Smooth muscle cell (in vitro differentiated cells): Measurements from ENCODE around the gene ROBO1. TPM values are rescaled to one million over a fixed set of nuclear protein-coding genes. Genes with fewer than 3 reads are reported as not detected.
A peak's percentile ranks its signal among the peaks of the same experiment; 100 is the strongest.
"Not testable (repeated sequence)": the region's sequence is repeated elsewhere in the genome, so short reads cannot be mapped to it uniquely, and the experiment has no call there.

ENCODE experiments used
- DNase-seq: peaks from one replicate; lab custom pipeline; 2025; ENCODE audit not compliant: unreplicated experiment; lab: John Stamatoyannopoulos, UW
- H2AFZ ChIP-seq: fragments of 200-600 bp; sonication (generic); 2 replicates; pipeline ENCODE4 v1.6.0; 2016; ENCODE audit warnings: antibody characterized with exemption, low read depth, mild to moderate bottlenecking
- H3F3A ChIP-seq: fragments of 200-600 bp; sonication (generic); 2 replicates; pipeline ENCODE4 v1.6.0; 2017; ENCODE audit warnings: antibody characterized with exemption, low read depth
- H3K27ac ChIP-seq: fragments of 200-600 bp; sonication (generic); 2 replicates; pipeline ENCODE4 v1.5.1; 2016; ENCODE audit warnings: low read depth, mild to moderate bottlenecking
- H3K27me3 ChIP-seq: fragments of 200-600 bp; sonication (generic); 2 replicates; pipeline ENCODE4 v1.6.1; 2016; ENCODE audit warnings: low read depth, mild to moderate bottlenecking
- H3K36me3 ChIP-seq: fragments of 200-600 bp; sonication (generic); 2 replicates; pipeline ENCODE4 v1.5.1; 2016; ENCODE audit warnings: low read depth
- H3K4me1 ChIP-seq: fragments of 200-600 bp; sonication (generic); 2 replicates; pipeline ENCODE4 v1.5.1; 2016; ENCODE audit warnings: low read depth
- H3K4me2 ChIP-seq: fragments of 200-600 bp; sonication (generic); 2 replicates; pipeline ENCODE4 v1.6.0; 2016; ENCODE audit warnings: mild to moderate bottlenecking
- H3K4me3 ChIP-seq: fragments of 200-600 bp; sonication (generic); 2 replicates; pipeline ENCODE4 v1.5.1; 2016; ENCODE audit warnings: mild to moderate bottlenecking
- H3K79me2 ChIP-seq: fragments of 200-600 bp; sonication (generic); 2 replicates; pipeline ENCODE4 v1.6.0; 2016; ENCODE audit warnings: low read depth, mild to moderate bottlenecking
- H3K9ac ChIP-seq: fragments of 200-600 bp; sonication (generic); 2 replicates; pipeline ENCODE4 v1.6.0; 2016; ENCODE audit warnings: low read depth
- H3K9me3 ChIP-seq: fragments of 200-600 bp; sonication (generic); replicated peaks from 2 replicates; pipeline ENCODE4 v1.5.1; 2016; ENCODE audit warnings: low read depth
- H4K20me1 ChIP-seq: fragments of 200-600 bp; sonication (generic); 2 replicates; pipeline ENCODE4 v1.6.0; 2016; ENCODE audit warnings: low read depth
- CTCF ChIP-seq: fragments of 200-600 bp; sonication (generic); IDR thresholded peaks from 2 replicates; pipeline ENCODE4 v1.5.1; 2017; ENCODE audit warnings: borderline replicate concordance, mild to moderate bottlenecking, antibody characterized with exemption; ENCODE audit not compliant: insufficient read depth, poor library complexity, severe bottlenecking
- WGBS: methylation state at CpG from one replicate; pipeline ENCODE4 v1.1.7; 2016; ENCODE audit warnings: low lambda C conversion rate; 5-methylcytosine and 5-hydroxymethylcytosine counted together
- polyA plus RNA-seq: library from polyadenylated mRNA; unstranded; fragments of >200 nt; fragmentation: Nextera tagmentation; extraction: Ambion mirVana; gene quantifications from 2 replicates; pipeline ENCODE4 v1.2.1, GENCODE V29; 2016
- total RNA-seq: library from RNA; depleted of rRNA; stranded (reverse); fragments of >200 nt; gene quantifications from 2 replicates; pipeline ENCODE4 v1.2.3, GENCODE V29; 2014

Gene ROBO1
- total and polyA plus RNA-seq, 2 experiments from 2014 or later, result 30.5 to 79.5 TPM

DNA sequence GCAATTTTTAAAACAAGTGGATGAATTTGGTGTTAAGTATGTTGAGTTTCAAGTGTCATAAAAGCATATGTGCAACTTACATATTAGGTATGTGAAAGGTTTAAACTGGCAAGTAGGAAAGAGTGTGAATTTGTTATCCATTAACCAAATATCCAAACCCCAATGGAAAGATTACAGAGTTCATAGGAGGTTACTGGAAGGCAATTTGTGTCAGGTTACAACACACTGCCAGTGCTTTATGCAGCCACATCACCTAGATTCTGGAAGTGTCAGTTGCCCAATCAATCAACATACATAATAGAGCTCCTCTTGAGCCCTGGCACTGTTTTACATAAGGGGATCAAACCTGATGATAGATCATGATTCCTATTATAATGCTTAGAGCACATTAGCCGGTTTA is 261.0 kb downstream of the ROBO1 start:
- H3K4me1 ChIP-seq, result no peaks in the 10 kb centered on the region
- TF ChIP-seq CTCF, result no peak
- no peak overlapping the region for H3K4me3 ChIP-seq
- H3K27me3 ChIP-seq, result no peaks in the 10 kb centered on the region
- no peak overlapping the region for H3K27ac ChIP-seq
- no peak overlapping the region for H3K9ac ChIP-seq
- H3K36me3 ChIP-seq, result no peaks in the 10 kb centered on the region
- no peaks in the 10 kb centered on the region for H4K20me1 ChIP-seq
- H2AFZ ChIP-seq, result no peak overlapping the region
- H3F3A ChIP-seq, result no peaks in the 10 kb centered on the region
- no peak for DNase-seq
- H3K9me3 ChIP-seq, result no peaks in the 10 kb centered on the region
- H3K4me2 ChIP-seq, result no peak overlapping the region
- 96% methylated on average over 1 of the region's 1 CpG for WGBS
- H3K79me2 ChIP-seq, result no peaks in the 10 kb centered on the region

- H3K4me3 ChIP-seq, H2AFZ ChIP-seq, H3K79me2 ChIP-seq, H3K4me1 ChIP-seq, H3K9me3 ChIP-seq, H3K27me3 ChIP-seq, H3K27ac ChIP-seq, DNase-seq, H3K36me3 ChIP-seq, H3K4me2 ChIP-seq, H3F3A ChIP-seq, H3K9ac ChIP-seq, H4K20me1 ChIP-seq: not testable (repeated sequence)
- WGBS, result 97% methylated on average over 30 of the region's 39 CpGs
Measured at GRCh38 chr3:79502216-79502681, 265.5 kb downstream of the ROBO1 start.

- H3F3A ChIP-seq, result no peaks in the 10 kb centered on the region
- DNase-seq, result no peak
- peaks cover 6% of the 10 kb centered on the region for H3K27me3 ChIP-seq
- no peaks in the 10 kb centered on the region for H3K9me3 ChIP-seq
- H3K79me2 ChIP-seq, result no peaks in the 10 kb centered on the region
- no peak overlapping the region for H3K4me3 ChIP-seq
- WGBS, result 27% methylated on average over 7 of the region's 7 CpGs
- H4K20me1 ChIP-seq, result no peaks in the 10 kb centered on the region
- TF ChIP-seq CTCF, result peak; percentile 84
- H3K27ac ChIP-seq, result no peak overlapping the region
- H2AFZ ChIP-seq, result no peak overlapping the region
- no peak overlapping the region for H3K4me2 ChIP-seq
- H3K36me3 ChIP-seq, result no peaks in the 10 kb centered on the region
- H3K9ac ChIP-seq, result no peak overlapping the region
- H3K4me1 ChIP-seq, result no peaks in the 10 kb centered on the region
Measured at GRCh38 chr3:79497447-79498111, 270.2 kb downstream of the ROBO1 start.

DNA sequence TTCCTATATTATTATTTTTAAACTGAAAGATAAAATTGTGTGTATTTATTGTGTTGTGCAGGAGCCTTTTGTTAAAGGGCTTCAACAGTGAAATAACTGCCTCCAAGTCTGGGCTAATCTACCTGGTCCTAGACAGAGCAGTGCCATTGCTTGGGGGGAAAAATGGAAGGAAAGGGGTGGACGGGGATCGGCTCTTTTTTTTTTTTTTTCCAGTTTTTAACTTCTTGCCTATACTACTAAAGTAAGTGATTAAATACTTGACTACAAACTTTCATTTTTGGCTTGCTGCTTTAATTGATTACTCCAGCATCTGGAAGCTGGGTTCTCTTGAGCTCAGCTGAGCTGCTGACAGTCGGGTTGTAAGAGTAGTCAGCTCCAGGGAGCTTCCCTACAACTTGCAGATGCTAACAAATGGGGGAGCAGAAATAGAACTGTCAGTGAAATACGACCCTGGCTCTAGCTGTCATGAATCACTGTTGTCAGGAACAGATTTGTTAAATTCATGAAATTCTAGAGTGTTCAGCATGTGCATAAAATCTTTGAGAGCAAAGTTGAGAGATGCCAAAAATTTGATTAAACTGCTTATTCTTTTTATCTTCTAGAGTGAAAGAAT is 276.7 kb downstream of the ROBO1 start:
- Histone ChIP-seq H3K4me1 (no peaks in the 10 kb centered on the region), H3K9ac (no peak overlapping the region), H2AFZ (no peak overlapping the region), H3K27me3 (peaks cover 6% of the 10 kb centered on the region), H3K4me2 (no peak overlapping the region), H3K9me3 (no peaks in the 10 kb centered on the region), H3F3A (no peaks in the 10 kb centered on the region), H3K79me2 (no peaks in the 10 kb centered on the region), H4K20me1 (no peaks in the 10 kb centered on the region), H3K36me3 (no peaks in the 10 kb centered on the region), H3K4me3 (no peak overlapping the region), H3K27ac (no peak overlapping the region)
- no peak for TF ChIP-seq CTCF
- 66% methylated on average over 4 of the region's 4 CpGs for WGBS
- DNase-seq, result no peak
